ENCODE data around the gene SYNGAP1.
A peak's percentile ranks its signal among the peaks of the same experiment; 100 is the strongest.

SYNGAP1 gene

DNA sequence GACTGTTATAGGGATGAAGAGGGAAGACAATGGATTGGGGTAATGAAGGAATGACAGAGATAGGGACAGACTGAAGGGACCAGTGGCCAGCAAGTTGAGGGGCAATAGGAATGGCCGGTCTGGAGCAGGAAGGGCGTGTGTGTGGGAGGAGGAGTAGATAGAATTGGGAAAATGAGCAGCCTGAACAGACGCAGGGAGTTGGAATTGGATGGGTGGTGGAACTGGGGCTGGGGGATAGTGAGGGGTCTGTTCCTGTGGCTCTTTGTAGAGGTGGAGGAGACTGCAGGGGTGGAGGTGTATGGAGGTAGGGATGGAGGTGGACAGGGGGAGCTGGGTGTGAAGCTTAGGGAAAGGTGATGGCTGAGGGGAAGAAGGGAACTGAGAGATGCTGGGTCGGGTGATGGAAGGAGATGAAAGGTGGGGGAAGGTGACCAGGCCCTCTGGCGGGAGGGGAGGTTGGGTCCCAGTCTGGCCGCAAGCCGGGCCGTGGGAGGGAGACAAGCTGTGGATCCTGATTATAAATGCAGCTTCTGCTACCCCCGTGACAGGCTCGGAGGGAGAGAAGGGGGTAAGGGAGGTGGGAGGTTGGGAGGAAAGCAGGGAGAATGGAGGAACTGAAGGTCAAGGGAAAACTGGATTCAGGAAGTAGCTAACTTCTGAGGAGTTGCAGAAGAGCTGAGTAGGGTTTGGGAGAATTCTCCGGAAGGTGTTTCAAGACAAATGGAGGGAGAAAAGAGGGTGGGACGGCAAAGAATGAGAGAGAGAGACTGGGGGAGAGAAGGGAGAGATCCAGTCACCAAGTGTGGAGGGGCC is 5.2 kb downstream of the SYNGAP1 start:
- peak; percentile 35 for DNase-seq

DNA sequence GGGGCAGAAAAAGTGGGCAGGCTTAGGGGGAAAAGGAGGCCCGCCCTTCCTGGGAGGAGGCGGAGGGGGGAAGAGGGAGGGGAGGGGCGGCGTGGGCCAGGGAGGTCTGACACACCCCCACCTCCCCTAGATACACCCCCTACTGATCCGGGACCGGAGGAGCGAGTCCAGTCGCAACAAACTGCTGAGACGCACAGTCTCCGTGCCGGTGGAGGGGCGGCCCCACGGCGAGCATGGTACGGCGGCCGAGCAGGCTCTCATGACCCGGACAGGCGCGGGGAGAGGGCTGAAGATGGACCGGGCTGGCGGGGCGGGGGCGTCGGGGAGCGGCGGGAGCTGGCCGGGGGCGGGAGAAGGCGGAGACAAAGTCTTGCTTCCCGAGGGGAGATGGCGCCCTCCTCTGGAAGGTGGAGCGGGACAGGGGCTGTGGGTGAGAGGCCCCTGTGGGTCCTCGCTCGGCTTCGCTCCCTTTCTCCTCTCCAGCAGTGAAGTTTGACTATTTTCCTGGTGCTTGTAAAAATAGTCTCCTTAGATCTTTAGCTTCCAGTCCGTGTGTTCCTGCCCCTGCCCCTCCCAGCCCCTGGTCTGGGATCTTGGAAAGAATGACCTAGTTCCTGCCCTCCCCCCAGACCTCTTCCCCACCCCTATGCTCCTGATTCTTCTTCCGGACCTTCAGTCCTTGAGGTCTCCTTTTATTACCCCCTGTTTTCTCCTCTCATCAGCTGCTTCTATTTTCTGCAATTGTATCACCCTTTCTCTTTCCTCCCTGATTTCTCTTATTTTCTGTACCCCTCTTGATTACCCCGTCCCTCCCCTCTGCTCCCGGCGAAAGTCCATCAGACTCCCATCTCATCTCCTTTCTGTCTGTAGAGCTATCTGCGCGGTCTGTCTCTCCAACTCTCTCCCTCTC is 6.1 kb downstream of the SYNGAP1 start:
- DNase-seq: peak; percentile 85

DNA sequence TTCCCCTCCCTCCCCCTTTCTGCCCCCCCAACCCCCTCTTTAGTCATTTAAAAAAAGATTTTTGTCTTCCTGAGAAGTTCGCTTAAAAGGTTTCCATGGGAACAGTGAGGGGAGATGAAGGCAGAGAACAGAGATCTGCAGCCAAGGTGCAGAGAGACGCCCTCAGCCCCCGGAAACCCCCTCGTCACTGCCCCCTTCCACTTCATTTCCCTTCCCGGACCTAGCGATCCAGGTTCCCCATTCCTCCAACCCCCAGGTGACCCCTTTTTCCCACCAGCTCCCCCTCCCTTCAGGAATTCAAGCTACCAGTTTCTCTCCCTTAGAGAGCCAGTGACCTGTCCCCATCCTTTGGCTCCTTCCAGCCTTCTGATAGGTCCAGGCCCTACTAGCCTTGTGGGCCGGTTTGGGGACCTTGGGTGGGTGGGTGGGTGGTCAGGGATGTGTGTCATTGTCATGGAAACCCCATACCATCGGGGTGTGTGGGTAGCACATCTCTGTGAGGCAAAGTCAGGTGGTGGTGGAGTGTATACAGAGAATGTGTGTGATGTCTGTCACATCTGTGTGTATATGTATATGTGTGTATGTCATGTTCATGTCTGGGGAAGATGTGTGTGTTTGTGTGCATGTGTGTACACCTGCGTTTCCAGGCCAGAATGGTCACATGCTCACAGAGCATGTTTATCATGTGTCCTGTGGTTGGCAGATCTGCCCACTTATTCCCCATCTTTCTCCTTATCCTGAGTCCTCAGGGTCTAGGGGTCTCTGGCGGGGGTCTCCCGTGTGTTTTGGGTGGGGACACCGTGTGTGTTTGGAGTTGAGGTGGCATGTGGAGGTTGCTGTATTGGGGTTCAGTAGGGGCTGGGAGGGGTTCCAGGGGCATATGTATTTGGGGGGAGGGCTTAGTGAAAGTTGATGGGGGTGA is 7.0 kb downstream of the SYNGAP1 start:
- peak; percentile 38 for DNase-seq

DNA sequence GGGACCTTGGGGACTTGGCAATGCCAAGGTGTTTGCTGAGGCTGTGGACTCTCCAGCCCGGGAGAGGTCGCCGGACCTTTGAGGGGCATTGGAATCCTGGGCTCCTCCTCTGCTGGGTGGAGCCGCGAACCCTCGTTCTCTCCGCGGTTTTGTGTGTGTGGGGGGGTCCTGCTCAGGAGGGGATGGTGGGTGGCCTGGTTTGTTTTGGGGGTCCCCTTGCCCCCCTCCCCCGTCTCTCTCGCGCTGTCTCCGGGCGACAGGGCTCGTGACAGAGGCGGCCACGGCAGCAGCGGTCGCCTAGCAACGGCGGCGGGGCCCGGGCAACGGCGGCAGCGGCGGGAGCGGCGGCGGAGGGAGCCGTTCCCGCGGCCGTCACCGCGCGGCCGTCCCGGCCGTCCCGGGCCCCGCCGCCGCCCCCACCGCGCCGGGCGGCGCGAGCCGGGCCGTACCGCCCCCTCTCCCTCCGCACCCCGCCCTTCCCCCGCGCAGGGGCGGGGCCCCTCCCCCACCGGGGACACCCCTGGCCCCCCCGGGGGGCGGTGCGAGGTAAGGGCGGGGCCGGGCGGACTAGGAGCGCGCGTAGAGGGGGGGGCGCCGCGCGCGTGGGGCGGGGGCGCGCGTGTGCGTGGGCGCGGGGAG is 7.8 kb downstream of the SYNGAP1 start:
- peak; percentile 55 for DNase-seq

DNA sequence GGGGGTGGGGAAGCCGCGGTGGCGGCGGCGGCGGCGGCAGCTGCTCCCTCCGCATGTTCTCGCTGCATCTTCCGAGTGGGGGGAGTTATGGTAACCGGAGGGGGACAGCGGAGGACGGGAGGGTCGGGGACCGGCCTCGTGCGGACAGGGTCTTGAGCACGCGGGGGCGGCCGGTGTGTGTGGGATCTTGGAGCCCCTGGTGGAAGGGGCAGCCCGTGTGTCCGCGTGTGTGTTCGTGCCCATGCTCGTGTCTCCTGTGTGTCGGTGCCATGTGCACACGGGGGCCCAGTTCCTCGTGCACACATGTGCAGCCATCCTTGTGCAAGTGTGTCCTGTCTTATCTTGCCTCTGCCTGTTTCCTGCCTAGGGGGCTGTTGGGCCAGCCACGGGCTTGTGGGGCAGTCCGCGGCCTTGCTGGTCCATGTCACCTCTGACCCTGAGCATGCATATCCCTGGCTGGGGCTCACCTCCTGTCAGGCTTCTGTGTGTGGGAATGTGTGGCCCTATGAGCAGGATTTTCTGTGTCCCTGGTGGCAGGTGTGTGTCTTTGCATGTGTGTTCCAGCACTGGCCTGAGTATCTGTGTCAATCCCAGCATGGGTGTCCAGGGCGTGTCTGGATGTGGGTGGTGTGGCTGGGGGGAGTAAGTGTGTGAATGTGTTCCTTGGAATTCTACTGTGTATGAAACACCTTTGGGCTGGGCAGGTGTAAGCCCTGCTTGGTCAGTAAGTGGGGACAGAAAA is 8.5 kb downstream of the SYNGAP1 start:
- peak; percentile 77 for DNase-seq

DNA sequence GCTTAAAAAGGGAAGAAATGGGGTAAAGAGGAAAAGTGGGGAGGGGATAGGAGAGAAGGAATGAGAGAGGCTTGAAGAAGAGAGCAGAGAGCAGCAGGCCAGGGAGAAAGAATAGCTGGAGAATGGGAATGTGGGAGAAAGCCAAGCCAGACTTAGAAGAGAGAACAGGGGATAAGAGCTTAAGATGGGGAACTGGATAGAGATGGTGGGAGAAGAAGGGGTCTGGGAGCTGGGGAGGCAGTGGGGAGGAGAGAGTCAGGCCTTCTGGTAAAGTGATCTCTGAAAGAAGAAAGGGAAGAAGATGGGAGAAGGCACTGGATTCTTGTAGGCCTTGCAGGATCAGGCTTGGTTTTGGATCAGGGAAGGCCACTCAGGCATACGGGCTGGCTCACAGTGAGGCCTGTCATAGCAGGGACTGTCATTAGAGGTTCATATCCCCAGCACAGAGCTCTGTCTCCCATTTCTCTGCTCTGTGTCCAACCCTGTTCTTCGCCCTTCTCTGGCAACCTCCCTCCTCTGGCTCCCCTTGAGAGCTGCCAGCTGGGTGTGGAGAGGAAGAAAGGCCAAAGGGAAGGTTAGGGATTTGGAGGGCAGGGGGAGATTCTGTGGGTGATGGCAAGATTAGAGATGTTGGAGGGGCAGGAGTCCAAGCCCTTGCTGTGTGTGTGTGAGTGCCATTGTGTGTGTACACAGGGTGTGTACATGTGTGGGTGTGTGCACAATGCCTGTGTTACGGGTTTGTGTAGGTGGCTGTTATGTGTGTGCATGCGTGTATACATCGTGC is 9.3 kb downstream of the SYNGAP1 start:
- no peak for DNase-seq

DNA sequence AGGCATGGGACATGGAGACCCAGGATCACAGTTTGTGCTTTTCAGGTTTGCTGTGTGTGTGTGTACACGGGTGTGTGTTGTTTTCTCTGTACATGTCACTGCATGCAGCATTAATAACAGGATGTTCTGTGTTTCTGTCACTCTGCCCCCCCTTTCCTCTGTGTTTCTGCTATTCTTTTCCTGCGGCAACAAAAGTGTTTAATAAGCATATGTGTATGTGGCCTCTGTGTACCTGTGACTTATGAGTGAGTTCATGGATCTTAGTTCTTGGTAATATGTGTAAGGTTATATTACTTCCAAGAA is 9.8 kb downstream of the SYNGAP1 start:
- no peak for DNase-seq

DNA sequence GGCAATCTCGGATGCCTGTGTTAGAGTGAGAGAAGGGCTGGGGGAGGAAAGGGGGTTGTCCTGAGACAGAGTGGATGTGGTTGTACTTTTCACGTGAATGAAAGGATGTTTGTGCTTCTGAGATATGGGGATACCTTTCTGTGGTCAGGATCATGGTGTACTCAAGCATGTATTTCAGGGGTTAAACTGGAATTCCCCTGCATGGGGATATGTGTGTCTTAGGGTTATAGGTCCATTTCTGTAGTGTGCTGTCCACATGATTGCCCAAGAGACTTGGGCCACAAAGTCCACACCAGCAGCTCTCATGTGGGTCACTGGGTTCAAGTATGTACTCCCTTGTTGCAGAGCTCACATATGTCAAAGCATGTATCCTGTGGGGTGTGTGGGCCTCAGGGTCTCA is 10.5 kb downstream of the SYNGAP1 start:
- DNase-seq: no peak

DNA sequence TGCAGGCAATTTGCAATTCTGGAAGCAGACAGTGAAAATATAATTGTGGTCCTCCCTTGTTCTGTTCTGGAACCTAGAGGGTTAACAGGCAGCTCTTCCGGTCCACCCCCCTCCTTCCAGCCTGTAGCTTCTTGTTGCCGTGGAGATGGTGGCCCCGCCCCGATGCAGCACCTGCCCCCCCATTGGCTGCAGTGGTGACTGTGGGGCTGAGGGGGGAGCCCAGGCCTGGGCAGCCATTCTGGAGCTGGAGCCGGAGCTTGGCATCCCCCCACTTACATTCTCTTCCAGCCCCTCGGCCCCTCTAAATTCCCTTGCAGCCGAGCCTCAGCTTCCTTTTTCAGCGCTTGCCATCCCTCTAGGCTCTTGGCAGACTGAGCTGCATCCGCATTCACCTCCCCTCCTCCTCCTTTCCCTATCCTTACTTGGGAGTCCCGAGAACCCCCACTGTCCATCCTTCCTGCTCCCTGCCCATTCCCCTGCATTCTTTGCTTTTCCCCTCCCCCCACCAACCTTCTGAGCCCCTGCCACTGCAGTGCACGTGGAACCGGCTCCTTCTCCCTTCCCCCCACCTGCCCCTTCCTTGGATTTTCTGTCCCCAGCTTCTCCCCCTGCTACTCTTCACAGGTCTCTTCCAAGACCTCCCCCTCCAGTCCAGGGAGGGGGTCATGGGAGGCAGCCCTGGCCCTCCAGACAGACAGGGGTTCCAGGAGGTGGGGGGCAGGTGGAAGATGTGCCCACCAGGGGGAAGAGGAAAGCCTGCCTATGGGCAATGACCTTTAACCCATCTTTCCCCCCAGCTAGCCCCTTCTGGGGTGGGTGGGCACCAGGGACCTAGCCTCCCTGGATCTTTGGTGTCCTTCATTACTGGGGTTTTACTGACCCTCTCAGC is 11.4 kb downstream of the SYNGAP1 start:
- DNase-seq: peak; percentile 50

DNA sequence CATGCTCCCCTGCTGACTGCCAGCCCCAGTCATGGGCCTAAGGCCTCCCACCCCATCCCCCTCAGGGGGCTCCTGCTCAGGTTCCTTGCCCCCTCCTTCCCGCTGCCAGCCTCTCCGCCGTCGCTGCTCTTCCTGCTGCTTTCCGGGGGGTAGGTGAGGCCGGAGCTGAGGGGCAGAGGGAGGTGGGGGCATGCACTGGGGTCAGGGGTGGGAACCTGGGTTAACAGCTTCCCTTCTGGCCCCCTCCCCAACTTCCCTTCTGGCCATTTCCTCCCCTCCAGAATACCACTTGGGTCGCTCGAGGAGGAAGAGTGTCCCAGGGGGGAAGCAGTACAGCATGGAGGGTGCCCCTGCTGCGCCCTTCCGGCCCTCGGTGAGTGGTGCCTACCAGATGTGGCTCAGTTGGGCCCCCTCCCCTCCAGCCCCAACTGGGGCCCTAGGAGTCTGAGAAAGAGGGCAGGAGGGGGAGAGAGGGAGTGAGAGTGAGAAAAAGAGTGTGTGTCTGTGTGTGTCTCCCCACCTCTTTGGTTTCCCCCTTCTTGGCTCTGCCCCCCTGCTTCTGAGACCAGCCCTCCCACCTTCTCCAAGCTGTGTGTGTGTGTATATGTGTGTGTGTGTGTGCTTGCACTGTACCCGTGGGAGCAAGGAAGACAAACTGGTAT is 12.1 kb downstream of the SYNGAP1 start:
- DNase-seq: no peak

DNA sequence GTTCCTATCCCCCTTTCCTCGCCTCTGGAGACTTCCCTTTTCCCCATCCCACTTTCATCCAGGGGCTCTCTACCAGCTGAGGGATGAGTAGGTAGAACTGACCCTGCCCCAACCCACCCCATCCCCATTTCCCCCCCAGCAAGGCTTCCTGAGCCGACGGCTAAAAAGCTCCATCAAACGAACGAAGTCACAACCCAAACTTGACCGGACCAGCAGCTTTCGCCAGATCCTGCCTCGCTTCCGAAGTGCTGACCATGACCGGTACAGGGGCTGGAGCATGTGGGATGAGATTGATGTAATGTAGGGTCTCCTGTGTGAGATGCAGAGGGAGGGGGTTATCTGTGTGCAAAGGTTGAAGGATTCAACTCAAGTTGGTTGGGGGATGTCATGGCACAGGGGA is 12.7 kb downstream of the SYNGAP1 start:
- DNase-seq: no peak

DNA sequence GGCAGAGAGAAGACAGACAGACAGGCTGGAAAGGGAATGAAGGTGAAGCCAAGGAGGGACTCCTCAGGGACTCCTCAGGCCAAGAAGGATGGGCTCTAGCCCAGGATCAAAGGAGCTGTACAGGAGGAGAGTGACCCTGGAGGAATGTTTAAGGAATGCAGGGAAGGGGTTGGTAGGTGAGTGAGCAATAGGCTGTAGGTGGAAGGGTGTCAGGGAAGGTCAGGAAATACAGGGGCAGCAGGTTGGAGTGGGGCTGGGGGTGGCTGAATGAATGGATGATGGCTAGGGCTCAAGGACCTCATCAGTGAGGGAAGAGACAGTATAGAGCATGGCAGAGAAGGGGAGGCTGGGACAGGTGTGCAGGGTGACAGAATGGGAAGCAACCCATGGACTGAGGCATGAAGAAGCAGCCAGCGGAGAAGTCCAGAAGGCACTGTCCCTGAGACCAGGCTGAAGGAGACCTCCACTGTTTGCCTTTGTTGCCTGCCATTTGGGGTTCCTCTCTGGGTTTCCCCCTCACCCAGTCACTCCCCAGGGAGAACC is 13.2 kb downstream of the SYNGAP1 start:
- DNase-seq: no peak

DNA sequence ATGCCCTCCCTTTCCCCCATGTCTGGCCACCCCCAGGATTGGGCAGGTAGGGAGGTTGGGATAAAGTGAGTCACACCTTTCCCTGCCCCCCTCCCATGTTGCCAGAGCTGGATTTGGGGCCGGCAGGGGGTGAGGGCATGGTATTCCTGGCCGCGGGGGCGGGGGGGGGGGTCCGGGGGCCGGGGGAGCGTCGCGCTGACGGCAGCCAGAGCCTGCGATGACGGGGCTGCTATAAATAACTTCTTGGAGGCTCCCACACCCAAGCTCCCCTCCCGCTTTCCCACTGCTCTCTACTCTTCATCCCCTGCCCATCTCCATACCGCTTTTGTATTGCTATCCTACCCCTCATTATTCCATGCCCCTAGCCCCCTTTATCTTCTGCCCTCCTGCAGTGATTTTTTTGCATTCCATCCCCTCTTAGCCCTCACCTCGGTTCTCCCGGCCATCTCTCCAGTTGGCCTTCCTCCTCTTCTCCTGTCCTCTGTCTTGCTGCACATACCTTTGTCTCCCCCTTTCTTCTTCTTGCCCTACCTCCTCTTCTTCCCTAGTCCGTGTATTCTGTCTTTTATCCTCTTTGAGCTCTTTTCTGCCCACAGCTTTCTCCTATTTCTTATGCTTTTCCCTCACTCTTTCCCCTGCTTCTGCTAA is 13.8 kb downstream of the SYNGAP1 start:
- DNase-seq: no peak

DNA sequence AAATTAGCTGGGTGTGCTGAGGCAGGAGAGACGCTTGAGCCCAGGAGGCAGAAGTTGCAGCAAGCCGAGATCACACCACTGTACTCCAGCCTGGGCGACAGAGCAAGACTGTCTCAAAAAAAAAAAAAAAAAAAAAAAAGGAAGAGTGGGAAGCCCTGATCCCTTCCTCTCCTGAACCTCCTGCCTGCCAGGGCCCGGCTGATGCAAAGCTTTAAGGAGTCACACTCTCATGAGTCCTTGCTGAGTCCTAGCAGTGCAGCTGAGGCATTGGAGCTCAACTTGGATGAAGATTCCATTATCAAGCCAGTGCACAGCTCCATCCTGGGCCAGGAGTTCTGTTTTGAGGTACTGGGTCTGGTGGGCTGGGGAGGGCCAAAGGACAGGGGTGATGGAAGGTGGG is 15.1 kb downstream of the SYNGAP1 start:
- DNase-seq: no peak

DNA sequence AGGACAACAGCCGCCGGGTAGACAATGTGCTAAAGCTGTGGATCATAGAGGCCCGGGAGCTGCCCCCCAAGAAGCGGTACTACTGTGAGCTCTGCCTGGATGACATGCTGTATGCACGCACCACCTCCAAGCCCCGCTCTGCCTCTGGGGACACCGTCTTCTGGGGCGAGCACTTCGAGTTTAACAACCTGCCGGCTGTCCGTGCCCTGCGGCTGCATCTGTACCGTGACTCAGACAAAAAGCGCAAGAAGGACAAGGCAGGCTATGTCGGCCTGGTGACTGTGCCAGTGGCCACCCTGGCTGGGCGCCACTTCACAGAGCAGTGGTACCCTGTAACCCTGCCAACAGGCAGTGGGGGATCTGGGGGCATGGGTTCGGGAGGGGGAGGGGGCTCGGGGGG is 17.8 kb downstream of the SYNGAP1 start:
- DNase-seq: no peak

DNA sequence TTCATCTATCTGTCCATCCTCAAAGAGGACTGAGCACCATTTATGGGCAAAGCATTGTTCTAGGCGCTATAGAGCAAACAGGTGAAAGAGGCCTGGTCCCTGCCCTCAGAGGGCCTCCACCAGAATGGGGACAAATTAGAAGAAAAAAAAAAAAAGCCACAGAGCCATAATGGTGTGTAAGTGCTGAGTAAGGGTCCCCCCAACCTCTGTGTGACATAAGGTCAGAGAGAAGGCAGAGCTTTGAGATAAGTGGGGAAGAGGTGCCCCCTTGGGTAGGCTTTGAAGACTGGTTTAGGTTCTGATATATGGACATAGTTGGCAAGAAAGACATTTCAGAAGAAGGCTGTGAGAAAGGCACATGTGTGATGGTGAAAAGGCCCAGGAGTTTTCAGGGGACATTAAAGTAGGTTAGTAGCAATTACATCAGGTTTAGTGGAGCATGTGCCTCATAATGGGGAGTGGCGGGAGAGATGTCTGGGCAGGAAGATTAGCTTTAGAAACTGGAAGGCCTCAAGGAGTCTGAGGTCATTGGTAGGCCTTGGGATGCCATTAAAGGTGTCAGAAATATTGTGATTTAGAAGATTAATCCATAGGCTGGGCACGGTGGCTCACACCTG is 19.2 kb downstream of the SYNGAP1 start:
- DNase-seq: no peak

DNA sequence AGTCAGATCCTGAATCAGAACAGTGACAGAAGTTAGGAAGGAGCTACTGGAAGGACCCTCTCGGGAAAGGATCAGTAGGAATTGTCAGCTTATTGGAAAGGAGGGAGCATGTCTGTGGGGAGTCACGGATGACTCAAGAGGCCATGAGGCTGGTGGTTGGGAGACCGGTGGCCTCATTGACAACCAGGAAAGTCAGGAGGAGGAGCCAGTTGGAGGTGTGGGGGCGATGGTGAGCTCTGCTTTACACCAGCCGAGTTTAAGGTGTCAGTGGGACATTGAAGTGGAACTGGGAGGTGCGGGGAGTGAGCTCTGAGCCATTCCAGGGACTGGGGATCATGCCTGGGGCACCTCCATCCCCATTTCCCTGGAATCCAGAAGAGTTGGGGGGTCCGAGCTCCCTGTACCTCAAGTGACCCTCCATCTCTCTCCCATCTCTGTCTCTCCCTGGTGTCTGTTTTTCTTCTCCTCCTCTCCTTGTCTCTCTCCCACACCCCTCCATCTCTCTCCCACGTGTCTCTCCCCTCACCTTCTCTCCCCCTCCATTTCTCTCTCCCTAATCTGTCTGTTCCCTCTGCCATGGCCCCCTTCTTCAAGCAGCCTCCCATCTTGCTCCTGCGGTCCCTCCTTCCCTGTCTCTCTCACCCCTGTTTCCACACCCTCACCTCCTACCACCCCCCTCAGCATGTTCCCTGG is 20.2 kb downstream of the SYNGAP1 start:
- DNase-seq: no peak
